IPS-18a (cell line): Measurements from ENCODE around the gene MEP1B.
"Not testable (repeated sequence)": the region's sequence is repeated elsewhere in the genome, so short reads cannot be mapped to it uniquely, and the experiment has no call there.

ENCODE experiments used
- H3K27ac ChIP-seq: one replicate; pipeline ENCODE4 v1.5.1; 2013; ENCODE audit warnings: low read length
- H3K27me3 ChIP-seq: one replicate; pipeline ENCODE4 v1.6.1; 2013; ENCODE audit warnings: mild to moderate bottlenecking, low read length; ENCODE audit not compliant: control insufficient read depth, insufficient read depth
- H3K36me3 ChIP-seq: one replicate; pipeline ENCODE4 v1.6.1; 2013; ENCODE audit warnings: low read depth, low read length; ENCODE audit not compliant: control insufficient read depth
- H3K4me1 ChIP-seq: one replicate; pipeline ENCODE4 v1.6.1; 2013; ENCODE audit warnings: low read depth, low read length; ENCODE audit not compliant: control insufficient read depth
- H3K4me3 ChIP-seq: one replicate; pipeline ENCODE4 v1.5.1; 2013; ENCODE audit warnings: low read length
- H3K9ac ChIP-seq: one replicate; pipeline ENCODE4 v1.6.1; 2013; ENCODE audit warnings: mild to moderate bottlenecking, low read length, moderate library complexity
- H3K9me3 ChIP-seq: one replicate; pipeline ENCODE4 v1.6.1; 2013; ENCODE audit warnings: low read depth, low read length; ENCODE audit not compliant: control insufficient read depth

The MEP1B gene

GRCh38 chr18:32213693-32214092 lies 23.9 kb downstream of the MEP1B start:
- Histone ChIP-seq H3K9ac (no peak overlapping the region), H3K9me3 (no peaks in the 10 kb centered on the region), H3K36me3 (no peaks in the 10 kb centered on the region), H3K4me3 (no peak overlapping the region), H3K27ac (no peak overlapping the region), H3K27me3 (no peaks in the 10 kb centered on the region), H3K4me1 (no peaks in the 10 kb centered on the region)

- H3K27ac ChIP-seq: no peak overlapping the region
- no peak overlapping the region for H3K9ac ChIP-seq
- H3K27me3 ChIP-seq: no peaks in the 10 kb centered on the region
- H3K4me3 ChIP-seq: no peak overlapping the region
- H3K9me3 ChIP-seq: no peaks in the 10 kb centered on the region
- no peaks in the 10 kb centered on the region for H3K36me3 ChIP-seq
- no peaks in the 10 kb centered on the region for H3K4me1 ChIP-seq
These were observed 26.6 kb downstream of the MEP1B start for GRCh38 chr18:32216390-32216789.

GRCh38 chr18:32219431-32220018 lies 29.7 kb downstream of the MEP1B start:
- H3K27me3 ChIP-seq: no peaks in the 10 kb centered on the region
- H3K4me3 ChIP-seq: no peak overlapping the region
- no peaks in the 10 kb centered on the region for H3K9me3 ChIP-seq
- no peaks in the 10 kb centered on the region for H3K4me1 ChIP-seq
- H3K9ac ChIP-seq: no peak overlapping the region
- H3K27ac ChIP-seq: no peak overlapping the region
- no peaks in the 10 kb centered on the region for H3K36me3 ChIP-seq

GRCh38 chr18:32233348-32233747 lies 43.5 kb downstream of the MEP1B start:
- not testable (repeated sequence) for H3K27me3 ChIP-seq, H3K4me1 ChIP-seq, H3K4me3 ChIP-seq, H3K36me3 ChIP-seq, H3K9ac ChIP-seq, H3K27ac ChIP-seq, H3K9me3 ChIP-seq

GRCh38 chr18:32237049-32237448 lies 47.2 kb downstream of the MEP1B start:
- Histone ChIP-seq H3K27ac (no peak overlapping the region), H3K9me3 (no peaks in the 10 kb centered on the region), H3K9ac (no peak overlapping the region), H3K36me3 (no peaks in the 10 kb centered on the region), H3K4me3 (no peak overlapping the region), H3K27me3 (no peaks in the 10 kb centered on the region), H3K4me1 (peaks cover 9% of the 10 kb centered on the region)

GRCh38 chr18:32238635-32239268 lies 48.9 kb downstream of the MEP1B start:
- H3K9me3 ChIP-seq: no peaks in the 10 kb centered on the region
- H3K27me3 ChIP-seq: no peaks in the 10 kb centered on the region
- no peak overlapping the region for H3K9ac ChIP-seq
- H3K27ac ChIP-seq: no peak overlapping the region
- no peak overlapping the region for H3K4me3 ChIP-seq
- H3K36me3 ChIP-seq: no peaks in the 10 kb centered on the region
- peaks cover 11% of the 10 kb centered on the region for H3K4me1 ChIP-seq

- Histone ChIP-seq H3K4me3 (no peak overlapping the region), H3K27ac (no peak overlapping the region), H3K27me3 (no peaks in the 10 kb centered on the region), H3K4me1 (peaks cover 11% of the 10 kb centered on the region), H3K9ac (no peak overlapping the region), H3K36me3 (no peaks in the 10 kb centered on the region), H3K9me3 (no peaks in the 10 kb centered on the region)
These were observed 52.6 kb downstream of the MEP1B start for GRCh38 chr18:32242395-32242794.

GRCh38 chr18:32243358-32243757 lies 53.5 kb downstream of the MEP1B start:
- no peaks in the 10 kb centered on the region for H3K27me3 ChIP-seq
- no peak overlapping the region for H3K9ac ChIP-seq
- no peak overlapping the region for H3K4me3 ChIP-seq
- H3K27ac ChIP-seq: no peak overlapping the region
- H3K9me3 ChIP-seq: no peaks in the 10 kb centered on the region
- no peaks in the 10 kb centered on the region for H3K36me3 ChIP-seq
- H3K4me1 ChIP-seq: peaks cover 11% of the 10 kb centered on the region

GRCh38 chr18:32244881-32245280 lies 55.0 kb downstream of the MEP1B start:
- Histone ChIP-seq H3K36me3 (no peaks in the 10 kb centered on the region), H3K27me3 (no peaks in the 10 kb centered on the region), H3K27ac (no peak overlapping the region), H3K4me3 (no peak overlapping the region), H3K4me1 (peaks cover 11% of the 10 kb centered on the region), H3K9ac (no peak overlapping the region), H3K9me3 (no peaks in the 10 kb centered on the region)

GRCh38 chr18:32249147-32249929 lies 59.5 kb downstream of the MEP1B start:
- H3K27ac ChIP-seq: no peak overlapping the region
- H3K9me3 ChIP-seq: no peaks in the 10 kb centered on the region
- H3K36me3 ChIP-seq: no peaks in the 10 kb centered on the region
- peaks cover 4% of the 10 kb centered on the region for H3K4me1 ChIP-seq
- H3K27me3 ChIP-seq: no peaks in the 10 kb centered on the region
- H3K4me3 ChIP-seq: no peak overlapping the region
- no peak overlapping the region for H3K9ac ChIP-seq

GRCh38 chr18:32251466-32251865 lies 61.6 kb downstream of the MEP1B start:
- H3K9me3 ChIP-seq: no peaks in the 10 kb centered on the region
- no peak overlapping the region for H3K9ac ChIP-seq
- no peak overlapping the region for H3K27ac ChIP-seq
- H3K27me3 ChIP-seq: no peaks in the 10 kb centered on the region
- H3K4me1 ChIP-seq: peaks cover 4% of the 10 kb centered on the region
- no peak overlapping the region for H3K4me3 ChIP-seq
- H3K36me3 ChIP-seq: no peaks in the 10 kb centered on the region
